ENCODE measurements around the gene DENND2D.

Gene DENND2D

DNA sequence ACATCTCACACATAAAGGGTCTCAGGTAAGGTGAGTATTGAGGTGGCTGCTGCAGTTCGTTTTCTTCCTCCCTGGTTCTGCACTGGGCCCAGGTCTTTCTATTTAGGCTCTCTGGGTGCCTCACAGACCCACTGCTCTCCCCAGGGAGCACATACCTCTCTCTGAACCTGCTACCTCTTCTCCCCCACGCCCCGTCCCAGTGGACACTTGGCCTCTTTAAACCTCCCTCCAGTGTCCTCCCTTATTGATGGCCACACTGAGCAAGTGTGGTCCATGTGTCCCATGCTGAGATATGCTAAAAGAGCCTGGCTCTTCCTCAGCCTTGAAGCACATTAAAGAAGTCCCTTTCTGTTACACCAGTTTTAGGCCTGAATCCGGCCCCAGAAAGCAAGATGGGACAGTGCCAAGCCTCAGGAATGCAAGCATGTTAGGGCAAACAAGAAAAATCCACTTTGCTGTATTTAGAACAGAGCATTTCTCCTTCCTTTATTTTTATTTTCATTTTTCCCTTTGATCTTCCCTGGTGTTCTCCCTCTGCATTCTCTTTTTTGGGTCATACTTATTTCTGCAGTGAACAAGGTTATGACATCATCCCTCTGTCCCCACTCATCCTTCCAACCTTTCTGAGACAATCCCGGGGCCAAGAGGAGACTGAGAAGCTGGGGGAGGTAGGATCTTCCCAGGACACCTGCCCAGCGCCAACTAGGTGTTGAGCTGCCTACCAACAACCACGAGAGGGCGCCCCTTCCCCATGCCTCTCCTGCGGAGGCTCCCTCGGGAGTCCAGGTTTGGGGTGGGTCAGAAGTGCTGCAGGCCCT lies 22.1 kb upstream of the DENND2D start:
- in situ Hi-C loops (cut with HindIII; ENCODE audit: low sequenced_read_pairs): loop anchor here (25.0 kb wide), 1 partner anchor 190 kb away; no protein-coding TSS in a partner anchor

DNA sequence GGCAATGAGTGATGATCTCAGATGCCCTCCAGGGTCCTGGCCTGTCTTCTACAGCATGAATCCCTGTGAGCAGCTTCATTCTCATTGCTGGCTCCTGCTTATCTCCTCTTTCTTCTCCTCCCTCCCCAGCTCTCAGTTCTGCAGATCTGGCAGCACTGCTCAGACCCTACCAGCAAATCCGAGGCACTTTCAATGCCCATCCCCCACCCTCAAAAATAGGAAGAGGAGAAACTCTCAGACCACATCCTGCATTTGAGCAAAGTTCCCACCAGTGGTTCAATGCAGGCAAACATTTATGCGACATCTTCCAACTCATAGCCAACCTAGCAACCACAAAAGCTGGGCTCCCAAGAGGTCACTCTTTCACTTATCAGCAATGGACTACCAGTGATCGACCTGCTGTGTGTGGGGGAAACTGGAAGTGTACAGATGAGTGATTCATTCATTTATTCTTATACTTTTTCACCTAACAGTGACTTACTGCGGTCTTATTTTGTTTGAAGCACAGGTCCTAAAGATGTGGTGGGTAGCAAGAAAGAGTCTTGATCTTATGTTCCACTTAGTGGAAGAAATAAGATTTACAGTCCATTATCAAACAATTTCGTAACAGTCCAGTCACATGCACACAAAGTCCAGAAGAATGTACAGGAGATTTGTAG lies 21.3 kb upstream of the DENND2D start:
- in situ Hi-C loops (cut with HindIII; ENCODE audit: low sequenced_read_pairs): loop anchor here (25.0 kb wide), 1 partner anchor 191 kb away; no protein-coding TSS in a partner anchor

DNA sequence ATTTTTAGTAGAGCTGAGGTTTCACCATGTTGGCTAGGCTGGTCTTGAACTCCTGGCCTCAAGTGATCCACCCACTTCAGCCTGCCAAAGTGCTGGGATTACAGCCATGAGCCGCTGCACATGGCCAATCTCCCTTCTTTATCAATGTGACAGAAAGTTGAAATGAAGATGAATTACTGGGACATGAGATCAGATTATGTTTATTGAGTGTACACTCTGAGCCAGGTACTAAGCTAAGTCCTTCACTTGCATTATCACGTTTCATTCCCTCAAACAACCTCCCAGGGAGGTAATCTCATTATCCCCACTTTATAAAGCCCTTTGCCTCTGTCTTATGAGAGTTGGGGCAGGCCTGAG lies 20.8 kb upstream of the DENND2D start:
- in situ Hi-C loops (cut with HindIII; ENCODE audit: low sequenced_read_pairs): loop anchor here (25.0 kb wide), 1 partner anchor 191 kb away; no protein-coding TSS in a partner anchor

DNA sequence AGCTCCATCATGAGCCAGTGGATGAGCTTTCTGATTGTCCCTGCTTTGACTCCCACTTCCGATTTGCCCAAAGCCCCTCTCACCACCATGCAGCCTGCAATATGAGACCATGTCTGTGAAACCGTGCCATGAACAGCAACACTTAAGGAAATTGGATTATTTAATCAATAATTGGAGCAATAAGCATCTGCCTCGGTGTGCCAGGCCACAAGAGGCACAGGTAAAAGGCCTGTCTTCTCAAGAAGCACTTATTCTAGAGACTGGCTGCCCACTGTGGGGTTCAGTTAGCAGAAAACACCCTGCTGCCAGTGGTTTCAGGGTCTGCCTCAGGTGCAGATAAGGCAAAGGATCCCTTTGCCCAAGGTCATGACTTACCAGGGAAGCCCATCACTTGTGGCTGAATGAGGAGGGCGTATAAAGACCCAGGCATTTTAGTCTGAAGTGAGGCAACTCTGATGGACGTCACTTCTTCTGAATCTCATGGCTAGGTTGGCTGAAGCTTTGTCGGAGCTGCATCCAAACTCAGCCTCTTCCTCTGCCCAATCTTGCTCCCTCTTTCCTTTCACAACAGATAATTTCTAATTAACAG lies 19.9 kb upstream of the DENND2D start:
- in situ Hi-C loops (cut with HindIII; ENCODE audit: low sequenced_read_pairs): loop anchor here (25.0 kb wide), 1 partner anchor 192 kb away; no protein-coding TSS in a partner anchor

DNA sequence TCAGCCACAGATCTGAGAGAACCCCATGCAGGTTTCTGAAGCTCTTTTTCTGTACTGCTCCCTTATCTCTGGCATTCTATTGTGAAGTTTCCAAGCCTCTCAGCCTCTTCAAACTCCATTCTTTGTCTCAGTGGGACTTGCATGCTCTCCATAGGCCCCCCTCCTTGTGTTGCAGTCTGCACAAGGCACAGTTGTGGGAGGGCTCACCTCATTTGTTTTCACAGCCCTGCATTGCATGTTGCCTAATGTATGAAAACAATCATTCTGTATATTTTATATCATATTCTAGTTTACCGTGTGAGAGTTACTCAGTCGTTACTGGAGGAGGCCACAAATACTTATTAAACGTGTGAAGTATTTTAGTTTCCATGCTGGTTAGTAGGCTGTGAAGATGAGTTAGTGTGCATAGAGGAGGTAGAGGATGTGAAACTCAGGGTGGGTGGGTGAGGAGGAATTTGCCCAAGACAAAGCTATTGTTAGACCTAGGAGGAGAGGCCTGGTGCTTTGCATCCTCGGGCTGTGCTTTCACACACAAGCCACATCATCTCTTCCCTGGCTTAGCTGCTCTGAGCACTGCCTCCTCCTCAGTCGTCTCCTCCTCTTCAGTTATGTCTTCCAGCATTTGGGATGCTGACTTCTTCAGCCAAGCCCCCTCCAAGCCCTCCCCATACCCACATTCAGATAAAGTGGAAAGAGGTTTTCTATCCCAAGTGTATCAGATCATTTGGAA lies 19.3 kb upstream of the DENND2D start:
- in situ Hi-C loops (cut with HindIII; ENCODE audit: low sequenced_read_pairs): loop anchor here (25.0 kb wide), 1 partner anchor 193 kb away; no protein-coding TSS in a partner anchor

DNA sequence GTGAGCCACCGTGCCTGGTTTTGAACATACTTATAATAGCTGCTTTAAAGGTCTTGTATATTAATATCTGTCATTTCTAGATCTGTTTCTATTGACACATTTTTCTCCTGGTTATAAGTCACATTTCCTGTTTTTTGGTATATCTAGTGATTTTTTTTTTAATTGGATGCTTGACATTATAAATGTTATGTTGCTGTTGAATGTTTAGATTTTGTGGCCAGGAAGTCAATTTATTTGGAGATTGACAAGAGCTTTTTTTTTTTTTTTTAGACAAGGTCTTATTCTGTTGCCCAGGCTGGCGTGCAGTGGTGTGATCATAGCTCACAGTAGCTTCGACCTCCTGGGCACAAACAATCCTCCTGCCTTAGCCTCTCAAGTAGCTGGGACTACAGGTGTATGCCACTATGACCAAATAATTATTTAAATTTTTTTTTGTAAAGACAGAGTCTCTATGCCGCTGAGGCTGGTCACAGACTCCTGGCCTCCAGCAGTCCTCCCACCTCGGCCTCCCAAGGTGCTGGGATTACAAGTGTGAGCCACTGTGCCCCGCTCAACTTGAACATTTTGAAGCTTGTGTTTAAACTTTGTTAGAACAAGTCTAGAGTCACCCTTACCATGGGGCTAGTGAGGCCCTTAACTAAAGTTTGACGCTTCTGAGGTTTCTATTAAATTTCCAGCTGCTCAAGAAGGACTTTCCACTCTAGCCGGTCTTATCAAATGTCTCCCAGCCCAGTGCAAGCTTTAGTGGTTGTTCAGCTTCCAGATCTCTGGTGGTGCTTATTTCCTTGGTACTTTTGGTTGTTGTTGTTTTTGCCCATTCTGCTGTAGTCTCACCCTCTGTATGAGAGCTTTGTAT lies 18.5 kb upstream of the DENND2D start:
- in situ Hi-C loops (cut with HindIII; ENCODE audit: low sequenced_read_pairs): loop anchor here (25.0 kb wide), 1 partner anchor 193 kb away; no protein-coding TSS in a partner anchor

DNA sequence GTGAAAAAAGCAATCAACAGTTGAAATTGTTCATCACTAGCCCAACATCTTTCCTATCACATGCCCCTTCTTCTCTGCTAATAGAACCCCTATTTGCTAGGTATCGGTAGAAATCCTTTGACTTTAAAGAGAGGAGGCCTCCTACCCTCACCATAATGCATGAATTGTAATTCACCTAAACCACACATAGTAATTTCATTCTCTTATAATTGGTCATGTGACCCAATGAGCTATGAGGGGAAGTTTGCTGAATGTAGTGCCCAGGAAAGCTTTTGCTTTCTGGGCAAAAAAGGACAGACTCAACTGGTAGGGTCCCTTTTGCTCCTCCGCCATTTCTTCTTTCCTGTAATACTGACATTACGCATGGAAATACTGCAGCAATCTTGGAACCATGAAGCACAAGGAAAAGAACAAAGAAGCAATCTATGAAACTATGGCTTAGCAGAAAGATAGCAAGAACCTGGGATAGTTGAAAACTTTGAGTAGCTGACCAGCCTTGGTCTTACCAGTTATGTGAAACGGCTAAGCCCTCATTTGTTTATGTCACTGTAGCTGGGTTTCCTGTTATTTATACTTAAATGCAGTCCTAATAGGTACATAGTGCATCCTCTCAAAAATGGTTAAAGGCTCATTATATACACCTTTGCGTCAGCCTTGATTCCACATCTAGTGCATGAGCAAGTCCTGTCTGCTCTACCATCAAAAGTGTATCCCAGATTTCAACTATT lies 16.9 kb upstream of the DENND2D start:
- in situ Hi-C loops (cut with HindIII; ENCODE audit: low sequenced_read_pairs): loop anchor here (25.0 kb wide), 1 partner anchor 195 kb away; no protein-coding TSS in a partner anchor

DNA sequence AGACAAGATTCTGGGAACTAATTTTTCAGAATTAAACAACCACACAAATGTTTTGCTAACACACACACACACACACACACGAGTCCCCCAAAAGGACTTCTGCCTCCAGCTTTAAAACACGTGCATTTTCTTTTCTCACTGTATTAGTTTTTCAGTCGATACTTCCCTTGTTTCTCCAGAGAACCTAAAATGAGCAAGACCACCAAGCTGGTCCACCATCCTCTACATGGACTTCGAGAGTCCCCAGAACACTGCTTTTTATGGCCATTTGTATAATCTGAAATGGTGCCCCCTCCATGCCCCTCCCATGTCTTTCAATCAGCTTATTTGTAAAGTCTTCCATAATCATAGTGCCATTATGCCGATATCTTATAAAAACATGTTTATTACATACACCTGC lies 16.3 kb upstream of the DENND2D start:
- in situ Hi-C loops (cut with HindIII; ENCODE audit: low sequenced_read_pairs): loop anchor here (25.0 kb wide), 1 partner anchor 196 kb away; no protein-coding TSS in a partner anchor

DNA sequence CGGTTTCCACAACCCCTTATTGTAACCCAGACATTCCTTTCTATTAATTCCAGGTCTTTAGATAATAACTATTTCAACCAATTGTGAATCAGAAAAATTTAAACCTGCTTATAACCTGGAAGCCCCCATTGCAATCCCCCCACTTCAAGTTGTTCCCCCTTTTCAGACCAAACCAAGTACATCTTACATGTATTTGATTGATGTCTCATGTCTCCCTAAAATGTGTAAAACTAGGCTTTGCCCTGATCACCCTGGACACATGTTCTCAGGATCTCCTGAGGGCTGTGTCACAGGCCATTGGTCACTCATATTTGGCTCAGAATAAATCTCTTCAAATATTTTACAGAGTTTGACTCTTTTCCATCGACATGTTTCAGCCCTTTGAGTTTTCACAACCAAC lies 14.8 kb upstream of the DENND2D start:
- in situ Hi-C loops (cut with HindIII; ENCODE audit: low sequenced_read_pairs): loop anchor here (25.0 kb wide), 1 partner anchor 197 kb away; no protein-coding TSS in a partner anchor

DNA sequence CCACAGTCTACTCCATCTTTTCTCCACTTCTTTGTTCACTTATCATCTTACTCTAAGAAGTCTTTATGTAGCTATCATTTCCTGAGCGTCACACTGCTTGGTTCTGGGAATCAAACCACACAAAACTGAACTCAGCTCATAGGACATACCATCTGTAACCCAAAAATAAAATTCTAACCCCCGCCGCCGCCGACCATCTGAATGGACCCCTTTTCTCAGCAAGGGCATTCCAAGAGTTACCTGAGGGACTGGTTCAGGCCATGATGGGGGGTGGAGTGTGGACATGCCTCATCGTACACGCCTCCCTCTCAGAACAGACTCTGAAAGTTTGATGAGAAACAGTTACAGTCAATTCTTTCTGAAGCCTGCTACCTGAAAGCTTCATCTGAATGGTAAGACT lies 14.4 kb upstream of the DENND2D start:
- in situ Hi-C loops (cut with HindIII; ENCODE audit: low sequenced_read_pairs): loop anchor here (25.0 kb wide), 1 partner anchor 197 kb away; no protein-coding TSS in a partner anchor

DNA sequence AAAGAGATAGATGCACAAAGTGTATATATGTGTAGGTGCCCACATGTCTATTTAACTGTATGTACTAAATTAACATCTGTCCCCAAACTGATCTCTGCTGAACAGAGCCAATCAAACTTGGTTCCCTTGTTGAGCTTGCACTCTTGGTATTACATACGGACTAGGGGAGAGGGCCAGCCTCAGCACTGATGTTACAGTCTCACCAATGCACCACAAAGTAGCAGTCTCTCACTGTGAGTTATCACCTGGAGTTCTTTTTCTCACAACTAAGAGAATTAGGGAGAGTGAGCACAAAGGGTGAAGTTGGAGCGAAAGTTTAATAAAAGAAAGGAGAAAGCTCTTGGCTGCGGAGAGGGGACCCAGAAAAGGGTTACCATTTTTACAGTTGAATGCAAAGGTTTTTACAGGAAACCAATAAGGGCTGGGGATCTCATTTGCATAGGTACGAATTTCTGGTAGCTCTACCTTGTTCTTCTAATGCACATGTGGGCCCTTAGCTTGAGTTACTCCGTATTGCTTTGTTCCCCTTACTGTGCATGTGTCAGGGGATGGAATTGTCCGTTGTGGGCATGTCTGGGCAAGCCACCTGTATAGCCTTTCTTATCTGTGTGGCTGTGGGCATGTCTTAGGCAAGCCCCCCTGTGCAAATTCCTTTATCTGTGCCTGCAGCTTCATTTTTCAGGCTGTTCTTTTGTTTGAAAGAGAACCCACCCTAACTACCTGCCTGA lies 13.8 kb upstream of the DENND2D start:
- in situ Hi-C loops (cut with HindIII; ENCODE audit: low sequenced_read_pairs): loop anchor here (25.0 kb wide), 1 partner anchor 198 kb away; no protein-coding TSS in a partner anchor

DNA sequence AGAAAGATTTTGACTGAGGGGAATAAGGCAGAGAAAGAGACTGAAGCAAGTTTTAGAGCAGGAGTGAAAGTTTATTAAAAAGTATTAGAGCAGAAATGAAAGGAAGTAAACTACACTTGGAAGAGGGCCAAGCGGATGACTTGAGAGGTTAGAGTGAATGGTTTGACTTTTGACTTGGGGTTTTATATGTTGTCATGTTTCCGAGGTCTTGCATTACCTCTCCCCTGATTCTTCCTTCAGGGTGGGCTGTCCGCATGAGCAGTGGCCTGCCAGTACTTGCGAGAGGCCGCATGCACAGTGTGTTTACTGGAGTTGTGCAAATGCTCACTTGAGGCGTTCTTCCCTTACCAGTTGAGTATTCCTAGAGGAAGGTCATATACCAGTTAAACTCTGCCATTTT lies 13.0 kb upstream of the DENND2D start:
- in situ Hi-C loops (cut with HindIII; ENCODE audit: low sequenced_read_pairs): loop anchor here (25.0 kb wide), 1 partner anchor 199 kb away; no protein-coding TSS in a partner anchor

DNA sequence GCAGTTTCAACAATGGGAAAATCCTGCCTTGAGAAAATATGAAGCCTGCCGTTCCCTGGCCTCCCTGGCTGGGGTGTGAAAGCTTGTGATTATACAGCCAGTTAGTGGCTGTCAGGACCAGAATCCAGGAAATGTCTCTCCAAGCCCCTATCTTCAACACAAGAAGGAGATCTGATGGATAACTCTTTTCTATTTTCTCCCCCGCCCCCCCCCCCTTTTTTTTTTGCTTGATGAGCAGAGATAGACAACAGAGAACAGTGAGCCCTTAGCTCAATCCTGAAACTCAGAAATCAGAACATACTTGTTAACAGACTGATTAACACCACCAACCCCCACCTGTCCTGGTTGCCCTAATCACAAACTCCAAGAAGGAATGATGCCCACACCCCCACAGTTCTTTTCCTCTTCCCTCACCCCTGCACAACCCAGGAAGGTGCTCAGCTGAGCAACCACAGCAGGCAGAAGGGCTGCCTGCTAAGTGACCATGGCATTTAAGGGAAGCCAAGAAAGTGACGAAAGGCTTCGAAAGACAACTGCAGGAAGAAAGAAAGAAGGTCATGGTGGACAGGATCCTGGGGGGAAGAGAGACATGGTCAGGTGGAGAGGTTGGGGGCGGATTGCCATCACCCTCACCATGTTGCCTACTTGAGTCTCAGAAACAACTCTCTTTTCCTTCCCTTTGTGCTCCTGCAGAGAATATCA lies 12.3 kb upstream of the DENND2D start:
- in situ Hi-C loops (cut with HindIII; ENCODE audit: low sequenced_read_pairs): loop anchor here (25.0 kb wide), 1 partner anchor 200 kb away; no protein-coding TSS in a partner anchor

DNA sequence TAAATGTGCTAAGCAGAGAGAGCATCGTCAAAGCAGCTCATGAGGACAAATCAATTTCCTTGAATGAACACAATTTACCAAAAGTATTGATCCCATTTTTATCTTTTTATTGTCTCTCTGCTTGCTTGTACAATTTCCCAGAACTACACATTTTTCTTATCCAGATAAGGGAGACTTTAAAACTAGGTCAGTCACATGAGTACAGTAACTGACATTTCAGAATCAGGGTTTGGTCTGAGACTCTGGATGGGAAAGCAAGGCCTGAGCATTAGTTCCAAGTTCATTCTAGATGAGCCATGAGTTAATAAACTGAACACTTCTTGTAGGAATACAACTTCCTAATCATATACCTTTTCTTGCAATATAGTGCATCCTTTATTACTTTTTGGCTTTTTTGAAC lies 11.5 kb upstream of the DENND2D start:
- in situ Hi-C loops (cut with HindIII; ENCODE audit: low sequenced_read_pairs): loop anchor here (25.0 kb wide), 1 partner anchor 200 kb away; no protein-coding TSS in a partner anchor

DNA sequence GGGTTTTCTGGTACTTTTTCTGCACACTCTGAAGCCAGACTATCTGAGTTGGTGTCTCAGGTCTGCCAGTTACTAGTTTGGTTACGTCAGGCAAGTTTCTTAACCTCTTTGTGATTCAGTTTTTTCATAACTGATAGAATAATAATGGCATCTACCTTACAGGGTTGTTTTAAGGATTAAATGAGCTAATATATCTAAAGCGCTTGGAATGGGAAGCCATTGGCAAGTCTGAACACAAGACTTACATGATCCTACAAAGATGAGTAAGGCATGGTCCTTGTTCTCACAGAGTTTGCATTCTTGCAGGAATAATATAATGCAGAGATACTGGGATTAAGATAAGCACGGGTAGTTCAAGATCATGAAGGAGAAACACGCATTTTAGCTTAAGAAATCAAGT lies 9.2 kb upstream of the DENND2D start:
- in situ Hi-C loops (cut with HindIII; ENCODE audit: low sequenced_read_pairs): loop anchor here (25.0 kb wide), 1 partner anchor 203 kb away; no protein-coding TSS in a partner anchor

DNA sequence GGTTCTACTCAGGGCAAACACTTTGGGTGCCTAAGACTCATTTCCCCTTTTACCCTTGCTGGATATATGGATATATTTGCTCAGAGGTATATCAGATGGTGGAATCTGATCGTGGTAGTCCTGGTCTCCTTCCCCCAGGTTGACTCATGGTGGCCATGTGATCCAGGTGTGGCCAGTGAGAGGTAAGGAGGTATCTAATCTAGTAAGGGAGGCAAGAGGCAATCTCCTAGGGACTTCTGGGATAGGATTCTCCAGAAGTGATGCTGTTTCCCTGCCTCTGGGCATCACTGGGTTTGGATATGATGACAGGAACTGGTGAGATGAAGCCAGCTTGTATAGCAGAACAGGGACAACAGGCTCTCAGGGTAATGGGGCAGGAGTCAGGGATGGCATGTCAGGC lies 8.5 kb upstream of the DENND2D start:
- in situ Hi-C loops (cut with HindIII; ENCODE audit: low sequenced_read_pairs): loop anchor here (25.0 kb wide), 1 partner anchor 203 kb away; no protein-coding TSS in a partner anchor

DNA sequence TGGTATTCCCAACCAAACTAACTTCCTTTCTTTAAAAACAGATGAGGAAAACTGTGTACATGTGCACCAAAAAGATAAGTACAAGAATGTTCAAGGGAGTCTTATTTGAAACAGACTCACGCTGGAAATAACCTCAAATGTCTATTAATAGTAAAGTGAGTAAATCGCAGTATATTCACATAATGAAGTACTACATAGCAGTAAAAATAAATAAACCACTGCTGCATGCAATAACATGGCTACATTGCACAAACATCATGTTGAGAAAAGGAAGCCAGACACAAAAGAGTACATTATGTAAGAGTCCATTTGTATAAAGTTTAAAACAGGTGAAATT lies 5.2 kb upstream of the DENND2D start:
- in situ Hi-C loops (cut with HindIII; ENCODE audit: low sequenced_read_pairs): loop anchor here (25.0 kb wide), 1 partner anchor 207 kb away; no protein-coding TSS in a partner anchor

Data from DLD1 (cell line).